ENCODE data around the gene CTSW.
"Not testable (repeated sequence)": the region's sequence is repeated elsewhere in the genome, so short reads cannot be mapped to it uniquely, and the experiment has no call there.

The CTSW gene

GRCh38 chr11:65890324-65891218 is 10.9 kb downstream of the CTSW start, which contains the start of gene CCDC85B:
Gene CCDC85B (plus strand): TSS chr11:65890673. CDS start chr11:65890784, 111 bp downstream.
- Histone ChIP-seq H3K4me3 (ENCODE audit: low read length) (peak within 1 kb of the TSS; percentile 79), H2AFZ (ENCODE audit: low read depth, low read length) (peak within 1 kb of the TSS; percentile 63), H3K9me3 (ENCODE audit: low read length) (no peaks in the 10 kb centered on the region), H3K27me3 (ENCODE audit: insufficient read depth, low read length) (no peaks in the 10 kb centered on the region), H3K36me3 (ENCODE audit: insufficient read depth, low read length) (peaks cover 13% of the 10 kb centered on the region), H3K4me1 (ENCODE audit: insufficient read depth, low read length) (peaks cover 36% of the 10 kb centered on the region)

- H2AFZ ChIP-seq (ENCODE audit: low read depth, low read length), result peak overlapping the region; percentile 63
- no peaks in the 10 kb centered on the region for H3K27me3 ChIP-seq (ENCODE audit: insufficient read depth, low read length)
- H3K36me3 ChIP-seq (ENCODE audit: insufficient read depth, low read length), result peaks cover 5% of the 10 kb centered on the region
- no peaks in the 10 kb centered on the region for H3K9me3 ChIP-seq (ENCODE audit: low read length)
- H3K4me3 ChIP-seq (ENCODE audit: low read length), result peak overlapping the region; percentile 79
- peaks cover 36% of the 10 kb centered on the region for H3K4me1 ChIP-seq (ENCODE audit: insufficient read depth, low read length)
Measured at GRCh38 chr11:65891219-65892136, 11.8 kb downstream of the CTSW start.

GRCh38 chr11:65892137-65892540 is 12.5 kb downstream of the CTSW start:
- H3K4me3 ChIP-seq (ENCODE audit: low read length), result peak overlapping the region; percentile 79
- H3K27me3 ChIP-seq (ENCODE audit: insufficient read depth, low read length); H3K36me3 ChIP-seq (ENCODE audit: insufficient read depth, low read length); H3K9me3 ChIP-seq (ENCODE audit: low read length); H2AFZ ChIP-seq (ENCODE audit: low read depth, low read length): not testable (repeated sequence)
- peaks cover 32% of the 10 kb centered on the region for H3K4me1 ChIP-seq (ENCODE audit: insufficient read depth, low read length)

- no peaks in the 10 kb centered on the region for H3K27me3 ChIP-seq (ENCODE audit: insufficient read depth, low read length)
- no peak overlapping the region for H3K4me3 ChIP-seq (ENCODE audit: low read length)
- H3K9me3 ChIP-seq (ENCODE audit: low read length), result no peaks in the 10 kb centered on the region
- H2AFZ ChIP-seq (ENCODE audit: low read depth, low read length), result no peak overlapping the region
- H3K4me1 ChIP-seq (ENCODE audit: insufficient read depth, low read length), result peaks cover 28% of the 10 kb centered on the region
- H3K36me3 ChIP-seq (ENCODE audit: insufficient read depth, low read length), result no peaks in the 10 kb centered on the region
Measured at GRCh38 chr11:65892661-65893317, 13.2 kb downstream of the CTSW start.

- Histone ChIP-seq H3K4me3 (ENCODE audit: low read length) (no peak overlapping the region), H2AFZ (ENCODE audit: low read depth, low read length) (no peak overlapping the region), H3K27me3 (ENCODE audit: insufficient read depth, low read length) (no peaks in the 10 kb centered on the region), H3K9me3 (ENCODE audit: low read length) (no peaks in the 10 kb centered on the region), H3K4me1 (ENCODE audit: insufficient read depth, low read length) (peaks cover 22% of the 10 kb centered on the region), H3K36me3 (ENCODE audit: insufficient read depth, low read length) (no peaks in the 10 kb centered on the region)
Measured at GRCh38 chr11:65894034-65894591, 14.5 kb downstream of the CTSW start.

- peaks cover 12% of the 10 kb centered on the region for H3K4me1 ChIP-seq (ENCODE audit: insufficient read depth, low read length)
- H3K36me3 ChIP-seq (ENCODE audit: insufficient read depth, low read length), result no peaks in the 10 kb centered on the region
Measured at GRCh38 chr11:65895482-65895981, 15.9 kb downstream of the CTSW start.

GRCh38 chr11:65896034-65896999 is 16.7 kb downstream of the CTSW start:
- peaks cover 10% of the 10 kb centered on the region for H3K4me1 ChIP-seq (ENCODE audit: insufficient read depth, low read length)
- no peaks in the 10 kb centered on the region for H3K36me3 ChIP-seq (ENCODE audit: insufficient read depth, low read length)
- H2AFZ ChIP-seq (ENCODE audit: low read depth, low read length), result no peak overlapping the region
- no peaks in the 10 kb centered on the region for H3K9me3 ChIP-seq (ENCODE audit: low read length)
- H3K4me3 ChIP-seq (ENCODE audit: low read length), result no peak overlapping the region
- H3K27me3 ChIP-seq (ENCODE audit: insufficient read depth, low read length), result peaks cover 13% of the 10 kb centered on the region

More at GRCh38 chr11:65895482-65895981, 15.9 kb downstream of the CTSW start:
- Histone ChIP-seq H3K9me3 (ENCODE audit: low read length) (no peaks in the 10 kb centered on the region), H3K27me3 (ENCODE audit: insufficient read depth, low read length) (peaks cover 9% of the 10 kb centered on the region), H2AFZ (ENCODE audit: low read depth, low read length) (no peak overlapping the region), H3K4me3 (ENCODE audit: low read length) (no peak overlapping the region)

GRCh38 chr11:65897020-65897471 is 17.4 kb downstream of the CTSW start:
- Histone ChIP-seq H3K4me1 (ENCODE audit: insufficient read depth, low read length) (peaks cover 3% of the 10 kb centered on the region), H3K9me3 (ENCODE audit: low read length) (no peaks in the 10 kb centered on the region), H3K36me3 (ENCODE audit: insufficient read depth, low read length) (no peaks in the 10 kb centered on the region), H3K27me3 (ENCODE audit: insufficient read depth, low read length) (peaks cover 16% of the 10 kb centered on the region), H3K4me3 (ENCODE audit: low read length) (no peak overlapping the region), H2AFZ (ENCODE audit: low read depth, low read length) (no peak overlapping the region)

GRCh38 chr11:65898656-65899355 is 19.2 kb downstream of the CTSW start:
- no peak overlapping the region for H2AFZ ChIP-seq (ENCODE audit: low read depth, low read length)

GRCh38 chr11:65899356-65900124 is 19.9 kb downstream of the CTSW start:
- peak overlapping the region; percentile 59 for H2AFZ ChIP-seq (ENCODE audit: low read depth, low read length)
- H3K4me1 ChIP-seq (ENCODE audit: insufficient read depth, low read length), result peaks cover 13% of the 10 kb centered on the region
- no peaks in the 10 kb centered on the region for H3K9me3 ChIP-seq (ENCODE audit: low read length)
- H3K27me3 ChIP-seq (ENCODE audit: insufficient read depth, low read length), result peaks cover 21% of the 10 kb centered on the region
- H3K36me3 ChIP-seq (ENCODE audit: insufficient read depth, low read length), result no peaks in the 10 kb centered on the region
- peak overlapping the region; percentile 37 for H3K4me3 ChIP-seq (ENCODE audit: low read length)

More at GRCh38 chr11:65898656-65899355, 19.2 kb downstream of the CTSW start:
- Histone ChIP-seq H3K4me1 (ENCODE audit: insufficient read depth, low read length) (peaks cover 13% of the 10 kb centered on the region), H3K36me3 (ENCODE audit: insufficient read depth, low read length) (no peaks in the 10 kb centered on the region), H3K4me3 (ENCODE audit: low read length) (no peak overlapping the region), H3K9me3 (ENCODE audit: low read length) (no peaks in the 10 kb centered on the region), H3K27me3 (ENCODE audit: insufficient read depth, low read length) (peaks cover 21% of the 10 kb centered on the region)

Measured in neuron (in vitro differentiated cells).